K562 (cell line): ENCODE results near the gene DUS4L. TPM values are rescaled to one million over a fixed set of nuclear protein-coding genes. Genes with fewer than 3 reads are reported as not detected.

Experiments
- ATF7 ChIP-seq: fragments of 450-650 bp; IDR thresholded peaks from 2 replicates; pipeline ENCODE4 v1.7.1; 2014; ENCODE audit warnings: mild to moderate bottlenecking, moderate library complexity
- EGR1 ChIP-seq: fragments of 450-650 bp; conservative IDR thresholded peaks from 2 replicates; pipeline ENCODE4 v1.6.1; 2017; ENCODE audit warnings: mild to moderate bottlenecking
- ILF3 ChIP-seq: fragments of 450-650 bp; IDR thresholded peaks from 2 replicates; pipeline ENCODE4 v1.6.1; 2018; ENCODE audit warnings: antibody characterized with exemption, mild to moderate bottlenecking, moderate library complexity, borderline replicate concordance
- POLR2AphosphoS2 ChIP-seq: IDR thresholded peaks from 2 replicates; pipeline ENCODE4 v1.6.1; 2012; ENCODE audit warnings: low read length, improper control_type of control experiment
- PPARD ChIP-seq: fragments of 250-450 bp; sonication (Bioruptor Pico); IDR thresholded peaks from 2 replicates; pipeline ENCODE4 v1.8.0; 2022; ENCODE audit warnings: inconsistent platforms, mild to moderate bottlenecking, moderate library complexity
- RBM14 ChIP-seq: fragments of 200-400 bp; formaldehyde crosslinking; IDR thresholded peaks from 2 replicates; pipeline ENCODE4 v1.6.1; 2018; ENCODE audit warnings: low read depth, mild to moderate bottlenecking, low read length, moderate library complexity, borderline replicate concordance; ENCODE audit not compliant: insufficient read depth
- SAFB2 ChIP-seq: fragments of 200-400 bp; formaldehyde crosslinking; IDR thresholded peaks from 2 replicates; pipeline ENCODE4 v1.6.1; 2018; ENCODE audit warnings: borderline replicate concordance, low read length, low read depth, moderate library complexity; ENCODE audit not compliant: severe bottlenecking
- TEAD2 ChIP-seq: fragments of 450-650 bp; IDR thresholded peaks from 2 replicates; pipeline ENCODE4 v1.6.1; 2016; ENCODE audit warnings: missing genetic modification characterization, control low read depth, missing compliant biosample characterization
- TEAD4 ChIP-seq, 2 experiments: sonication (generic) in 1 of 2; formaldehyde crosslinking in 1 of 2; IDR thresholded peaks; 2 replicates each; pipeline versions ENCODE4 v1.6.1 to v1.8.0; 2012 to 2022; ENCODE audit warnings: borderline replicate concordance in 1 of 2, inconsistent platforms in 1 of 2, low read length in 1 of 2, mild to moderate bottlenecking in 1 of 2, missing genetic modification reagents in 1 of 2
- ZNF699 ChIP-seq: fragments of 250-450 bp; sonication (Bioruptor Pico); IDR thresholded peaks from 2 replicates; pipeline ENCODE4 v1.8.0; 2021; ENCODE audit warnings: mild to moderate bottlenecking, moderate library complexity; ENCODE audit not compliant: insufficient replicate concordance
- ZNF830 ChIP-seq: fragments of 250-450 bp; sonication (Bioruptor Pico); IDR thresholded peaks from 2 replicates; pipeline ENCODE4 v1.5.0; 2021; ENCODE audit warnings: mild to moderate bottlenecking
- polyA plus RNA-seq, 8 experiments: library from polyadenylated mRNA; depleted of rRNA in 4 of 8; stranded (reverse) in 5 of 8; unstranded in 3 of 8; fragments of >200 nt; fragmentation: Nextera tagmentation in 2 of 8; fragmentation: Illumina TruSeq in 1 of 8; extraction: Ambion mirVana in 2 of 8; extraction: Trizol in 1 of 8; gene quantifications; 2 replicates each; pipeline versions ENCODE4 v1.2.1 to v1.2.3, GENCODE V29; 2011 to 2014; ENCODE audit warnings: inconsistent platforms in 1 of 8, missing spikeins in 1 of 8
- total RNA-seq, 7 experiments: library from RNA; depleted of rRNA in 6 of 7; stranded (reverse); fragments of >200 nt in 6 of 7; fragmentation: Illumina TruSeq in 2 of 7; extraction: Trizol in 2 of 7; gene quantifications; 2 replicates each; pipeline versions ENCODE4 v1.2.1 to v1.2.3, GENCODE V29; 2011 to 2021; ENCODE audit warnings: low replicate concordance in 1 of 7
- TF ChIP-seq, protein P1 (sequence below): fragments of 450-650 bp; IDR thresholded peaks from one replicate; pipeline ENCODE4 v1.6.1; 2018; ENCODE audit warnings: mild to moderate bottlenecking, moderate library complexity; ENCODE audit not compliant: partially characterized antibody
- TF ChIP-seq, protein P2 (sequence below): fragments of 250-450 bp; sonication (Bioruptor Pico); IDR thresholded peaks from 2 replicates; pipeline ENCODE4 v1.5.0; 2021
- TF ChIP-seq, protein P3 (sequence below): fragments of 450-650 bp; formaldehyde crosslinking; IDR thresholded peaks from 2 replicates; pipeline ENCODE4 v1.4.0; 2020; ENCODE audit warnings: mild to moderate bottlenecking
- TF ChIP-seq, protein P4 (sequence below): fragments of 250-450 bp; sonication (Bioruptor Pico); IDR thresholded peaks from 2 replicates; pipeline ENCODE4 v1.8.0; 2022; ENCODE audit warnings: inconsistent platforms
- TF ChIP-seq, protein P5 (sequence below), 3 experiments: fragments of 200-800 bp in 1 of 3; sonication (Bioruptor generic) in 1 of 3; sonication (generic) in 1 of 3; formaldehyde crosslinking in 1 of 3; IDR thresholded peaks; 2 replicates each; pipeline versions ENCODE4 v1.6.1 to v1.8.0; 2016 to 2022; ENCODE audit warnings: mild to moderate bottlenecking in 2 of 3, missing compliant biosample characterization in 2 of 3, missing genetic modification characterization in 2 of 3, missing genetic modification reagents in 1 of 3
- TF ChIP-seq, protein P6 (sequence below): fragments of 250-450 bp; sonication (Bioruptor Pico); IDR thresholded peaks from 2 replicates; pipeline ENCODE4 v1.5.0; 2020; ENCODE audit warnings: mild to moderate bottlenecking, borderline replicate concordance

Gene DUS4L
- total and polyA plus RNA-seq, 9 of the 15 experiments (the other 6 are each of a cell fraction or from before 2014, with no cell fraction given) = 12.2 to 33.6 (median 28.6) TPM

DNA sequence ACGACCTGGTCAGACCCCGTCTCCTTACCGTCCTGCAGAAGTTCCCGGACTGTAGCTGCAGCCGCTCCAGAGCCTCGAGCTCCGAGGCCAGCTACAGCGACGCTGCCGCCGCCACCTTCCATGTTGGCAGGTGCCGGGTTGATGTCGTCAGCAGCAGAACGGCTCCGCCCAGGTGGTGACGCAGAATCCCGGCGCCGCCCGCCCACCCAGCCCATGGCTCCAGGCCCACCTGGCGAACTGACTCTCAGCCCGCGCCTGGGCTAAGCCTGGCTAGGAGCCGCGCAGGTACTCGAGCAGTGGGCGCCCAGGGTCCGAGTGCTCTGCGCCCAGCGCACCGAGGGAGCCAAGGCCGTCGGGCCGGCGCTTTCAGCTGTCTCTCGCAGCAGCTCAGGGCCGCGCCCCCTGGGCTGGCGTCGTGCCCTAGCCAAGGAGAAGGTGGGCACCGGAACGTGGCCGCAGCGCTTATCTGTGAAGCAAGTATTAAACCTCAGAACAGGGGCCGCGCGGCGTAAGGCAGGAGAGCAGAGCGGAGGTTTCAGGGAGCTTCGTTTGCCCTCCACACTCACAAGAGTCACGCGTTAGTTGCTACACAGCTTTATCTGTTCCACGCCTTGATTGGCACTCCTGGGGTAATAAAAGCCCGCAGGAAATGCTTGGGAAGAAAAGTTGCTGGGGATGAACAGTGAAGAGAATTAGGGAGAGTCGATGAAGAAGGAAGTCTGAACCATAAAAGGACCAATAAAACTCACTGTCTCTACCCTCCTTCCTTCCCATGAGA is at the start of gene DUS4L, which contains the start of gene COG5 (continued):
- TF ChIP-seq PPARD (CRISPR knock-in tag) (no peak), ILF3 (no peak), ZNF699 (CRISPR knock-in tag) (no peak), EGR1 (peak; percentile 66), TEAD4 (IDR thresholded peaks at IDR 0.05; ENCODE audit: low read length) (no peak), TEAD4 (CRISPR knock-in tag; IDR thresholded peaks at IDR 0.05; ENCODE audit: borderline replicate concordance) (no peak), ATF7 (peak; percentile 98), POLR2AphosphoS2 (no peak; the same call in 1 of the 2 replicates), RBM14 (no peak), ZNF830 (CRISPR knock-in tag) (no peak), SAFB2 (no peak), TEAD2 (no peak)
- TF ChIP-seq, protein P1, sequence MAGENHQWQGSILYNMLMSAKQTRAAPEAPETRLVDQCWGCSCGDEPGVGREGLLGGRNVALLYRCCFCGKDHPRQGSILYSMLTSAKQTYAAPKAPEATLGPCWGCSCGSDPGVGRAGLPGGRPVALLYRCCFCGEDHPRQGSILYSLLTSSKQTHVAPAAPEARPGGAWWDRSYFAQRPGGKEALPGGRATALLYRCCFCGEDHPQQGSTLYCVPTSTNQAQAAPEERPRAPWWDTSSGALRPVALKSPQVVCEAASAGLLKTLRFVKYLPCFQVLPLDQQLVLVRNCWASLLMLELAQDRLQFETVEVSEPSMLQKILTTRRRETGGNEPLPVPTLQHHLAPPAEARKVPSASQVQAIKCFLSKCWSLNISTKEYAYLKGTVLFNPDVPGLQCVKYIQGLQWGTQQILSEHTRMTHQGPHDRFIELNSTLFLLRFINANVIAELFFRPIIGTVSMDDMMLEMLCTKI = no peak
- TF ChIP-seq, protein P2, sequence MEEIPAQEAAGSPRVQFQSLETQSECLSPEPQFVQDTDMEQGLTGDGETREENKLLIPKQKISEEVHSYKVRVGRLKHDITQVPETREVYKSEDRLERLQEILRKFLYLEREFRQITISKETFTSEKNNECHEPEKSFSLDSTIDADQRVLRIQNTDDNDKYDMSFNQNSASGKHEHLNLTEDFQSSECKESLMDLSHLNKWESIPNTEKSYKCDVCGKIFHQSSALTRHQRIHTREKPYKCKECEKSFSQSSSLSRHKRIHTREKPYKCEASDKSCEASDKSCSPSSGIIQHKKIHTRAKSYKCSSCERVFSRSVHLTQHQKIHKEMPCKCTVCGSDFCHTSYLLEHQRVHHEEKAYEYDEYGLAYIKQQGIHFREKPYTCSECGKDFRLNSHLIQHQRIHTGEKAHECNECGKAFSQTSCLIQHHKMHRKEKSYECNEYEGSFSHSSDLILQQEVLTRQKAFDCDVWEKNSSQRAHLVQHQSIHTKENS (CRISPR knock-in tag) = no peak
- TF ChIP-seq, protein P3, sequence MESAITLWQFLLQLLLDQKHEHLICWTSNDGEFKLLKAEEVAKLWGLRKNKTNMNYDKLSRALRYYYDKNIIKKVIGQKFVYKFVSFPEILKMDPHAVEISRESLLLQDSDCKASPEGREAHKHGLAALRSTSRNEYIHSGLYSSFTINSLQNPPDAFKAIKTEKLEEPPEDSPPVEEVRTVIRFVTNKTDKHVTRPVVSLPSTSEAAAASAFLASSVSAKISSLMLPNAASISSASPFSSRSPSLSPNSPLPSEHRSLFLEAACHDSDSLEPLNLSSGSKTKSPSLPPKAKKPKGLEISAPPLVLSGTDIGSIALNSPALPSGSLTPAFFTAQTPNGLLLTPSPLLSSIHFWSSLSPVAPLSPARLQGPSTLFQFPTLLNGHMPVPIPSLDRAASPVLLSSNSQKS (CRISPR knock-in tag) = no peak
- TF ChIP-seq, protein P4, sequence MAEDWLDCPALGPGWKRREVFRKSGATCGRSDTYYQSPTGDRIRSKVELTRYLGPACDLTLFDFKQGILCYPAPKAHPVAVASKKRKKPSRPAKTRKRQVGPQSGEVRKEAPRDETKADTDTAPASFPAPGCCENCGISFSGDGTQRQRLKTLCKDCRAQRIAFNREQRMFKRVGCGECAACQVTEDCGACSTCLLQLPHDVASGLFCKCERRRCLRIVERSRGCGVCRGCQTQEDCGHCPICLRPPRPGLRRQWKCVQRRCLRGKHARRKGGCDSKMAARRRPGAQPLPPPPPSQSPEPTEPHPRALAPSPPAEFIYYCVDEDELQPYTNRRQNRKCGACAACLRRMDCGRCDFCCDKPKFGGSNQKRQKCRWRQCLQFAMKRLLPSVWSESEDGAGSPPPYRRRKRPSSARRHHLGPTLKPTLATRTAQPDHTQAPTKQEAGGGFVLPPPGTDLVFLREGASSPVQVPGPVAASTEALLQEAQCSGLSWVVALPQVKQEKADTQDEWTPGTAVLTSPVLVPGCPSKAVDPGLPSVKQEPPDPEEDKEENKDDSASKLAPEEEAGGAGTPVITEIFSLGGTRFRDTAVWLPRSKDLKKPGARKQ (CRISPR knock-in tag) = no peak; the same call in 1 of the 2 replicates
- TF ChIP-seq, protein P5, sequence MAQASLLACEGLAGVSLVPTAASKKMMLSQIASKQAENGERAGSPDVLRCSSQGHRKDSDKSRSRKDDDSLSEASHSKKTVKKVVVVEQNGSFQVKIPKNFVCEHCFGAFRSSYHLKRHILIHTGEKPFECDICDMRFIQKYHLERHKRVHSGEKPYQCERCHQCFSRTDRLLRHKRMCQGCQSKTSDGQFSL (CRISPR knock-in tag; IDR thresholded peaks at IDR 0.05) = peak; percentile 80
- TF ChIP-seq, protein P5 (tag; IDR thresholded peaks at IDR 0.05) = 0 out of 4 replicates have a peak, but pooled peaks have one; percentile 19 to 50
- TF ChIP-seq, protein P6, sequence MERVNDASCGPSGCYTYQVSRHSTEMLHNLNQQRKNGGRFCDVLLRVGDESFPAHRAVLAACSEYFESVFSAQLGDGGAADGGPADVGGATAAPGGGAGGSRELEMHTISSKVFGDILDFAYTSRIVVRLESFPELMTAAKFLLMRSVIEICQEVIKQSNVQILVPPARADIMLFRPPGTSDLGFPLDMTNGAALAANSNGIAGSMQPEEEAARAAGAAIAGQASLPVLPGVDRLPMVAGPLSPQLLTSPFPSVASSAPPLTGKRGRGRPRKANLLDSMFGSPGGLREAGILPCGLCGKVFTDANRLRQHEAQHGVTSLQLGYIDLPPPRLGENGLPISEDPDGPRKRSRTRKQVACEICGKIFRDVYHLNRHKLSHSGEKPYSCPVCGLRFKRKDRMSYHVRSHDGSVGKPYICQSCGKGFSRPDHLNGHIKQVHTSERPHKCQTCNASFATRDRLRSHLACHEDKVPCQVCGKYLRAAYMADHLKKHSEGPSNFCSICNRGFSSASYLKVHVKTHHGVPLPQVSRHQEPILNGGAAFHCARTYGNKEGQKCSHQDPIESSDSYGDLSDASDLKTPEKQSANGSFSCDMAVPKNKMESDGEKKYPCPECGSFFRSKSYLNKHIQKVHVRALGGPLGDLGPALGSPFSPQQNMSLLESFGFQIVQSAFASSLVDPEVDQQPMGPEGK = no peak
